ENCODE measurements around the gene EVA1C. TPM values are rescaled to one million over a fixed set of nuclear protein-coding genes. Genes with fewer than 3 reads are reported as not detected.
"Not testable (repeated sequence)": the region's sequence is repeated elsewhere in the genome, so short reads cannot be mapped to it uniquely, and the experiment has no call there.

Gene EVA1C, protein sequence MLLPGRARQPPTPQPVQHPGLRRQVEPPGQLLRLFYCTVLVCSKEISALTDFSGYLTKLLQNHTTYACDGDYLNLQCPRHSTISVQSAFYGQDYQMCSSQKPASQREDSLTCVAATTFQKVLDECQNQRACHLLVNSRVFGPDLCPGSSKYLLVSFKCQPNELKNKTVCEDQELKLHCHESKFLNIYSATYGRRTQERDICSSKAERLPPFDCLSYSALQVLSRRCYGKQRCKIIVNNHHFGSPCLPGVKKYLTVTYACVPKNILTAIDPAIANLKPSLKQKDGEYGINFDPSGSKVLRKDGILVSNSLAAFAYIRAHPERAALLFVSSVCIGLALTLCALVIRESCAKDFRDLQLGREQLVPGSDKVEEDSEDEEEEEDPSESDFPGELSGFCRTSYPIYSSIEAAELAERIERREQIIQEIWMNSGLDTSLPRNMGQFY
- polyA plus RNA-seq (ENCODE audit: insufficient read length in 4 of 4), result 1 to 10 TPM; 2.0 to 4.8 (median 3.4) TPM

GRCh38 chr21:32412162-32413014, at the start of gene EVA1C:
EVA1C (plus strand) TSS chr21:32412706; CDS start chr21:32412854, 148 bp downstream.
- DNase-seq (ENCODE audit: low read depth in 4 of 4, low spot score in 2 of 4), result no peak

- no peak for DNase-seq (ENCODE audit: low read depth in 4 of 4, low spot score in 2 of 4)
Observed at GRCh38 chr21:32364387-32364786, 48.1 kb upstream of the EVA1C start.

DNA sequence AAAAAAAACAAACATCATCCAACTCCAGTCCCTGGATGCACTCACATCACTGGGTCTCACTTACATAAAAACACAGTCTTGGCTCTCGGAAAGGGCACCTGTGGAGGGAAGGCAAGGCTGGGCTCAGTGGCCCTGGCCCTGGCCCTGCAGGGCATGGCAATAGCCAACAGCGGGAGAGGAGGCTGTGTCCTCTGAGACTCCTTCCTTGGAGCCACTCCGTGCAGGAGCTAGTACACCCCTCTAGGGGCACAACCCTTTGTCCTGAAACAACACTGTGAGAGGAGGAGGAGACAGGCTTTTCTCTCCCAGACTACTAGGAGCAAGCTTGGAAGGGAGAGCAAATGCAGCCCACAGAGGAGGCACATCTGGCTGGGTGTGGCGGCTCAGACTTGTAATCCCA, 47.7 kb upstream of the EVA1C start:
- DNase-seq (ENCODE audit: low read depth in 4 of 4, low spot score in 2 of 4), result no peak

GRCh38 chr21:32366191-32366590, 46.3 kb upstream of the EVA1C start:
- no peak for DNase-seq (ENCODE audit: low read depth in 4 of 4, low spot score in 2 of 4)

GRCh38 chr21:32367158-32367557, 45.3 kb upstream of the EVA1C start:
- DNase-seq (ENCODE audit: low read depth in 4 of 4, low spot score in 2 of 4), result no peak

- no peak for DNase-seq (ENCODE audit: low read depth in 4 of 4, low spot score in 2 of 4)
Observed at GRCh38 chr21:32368386-32368785, 44.1 kb upstream of the EVA1C start.

DNA sequence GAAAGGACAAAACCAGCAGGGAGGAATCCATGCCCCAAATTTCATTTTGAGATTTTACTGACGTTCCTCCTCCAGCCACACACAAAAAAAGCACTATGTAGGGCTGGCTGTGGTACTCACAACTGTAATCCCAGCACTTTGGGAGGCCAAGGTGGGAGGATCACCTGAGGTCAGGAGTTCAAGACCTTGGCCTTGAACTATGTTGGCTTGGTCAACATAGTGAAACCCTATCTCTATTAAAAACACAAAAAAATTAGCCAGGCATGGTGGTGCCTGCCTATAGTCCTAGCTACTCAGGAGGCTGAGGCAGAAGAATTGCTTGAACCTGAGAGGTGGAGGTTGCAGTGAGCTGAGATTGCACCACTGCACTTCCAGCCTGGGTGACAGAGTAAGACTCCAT, 43.5 kb upstream of the EVA1C start:
- not testable (repeated sequence) for DNase-seq (ENCODE audit: low read depth in 4 of 4, low spot score in 2 of 4)

- DNase-seq (ENCODE audit: low read depth in 4 of 4, low spot score in 2 of 4), result no peak
Observed at GRCh38 chr21:32370998-32371766, 41.3 kb upstream of the EVA1C start.

DNA sequence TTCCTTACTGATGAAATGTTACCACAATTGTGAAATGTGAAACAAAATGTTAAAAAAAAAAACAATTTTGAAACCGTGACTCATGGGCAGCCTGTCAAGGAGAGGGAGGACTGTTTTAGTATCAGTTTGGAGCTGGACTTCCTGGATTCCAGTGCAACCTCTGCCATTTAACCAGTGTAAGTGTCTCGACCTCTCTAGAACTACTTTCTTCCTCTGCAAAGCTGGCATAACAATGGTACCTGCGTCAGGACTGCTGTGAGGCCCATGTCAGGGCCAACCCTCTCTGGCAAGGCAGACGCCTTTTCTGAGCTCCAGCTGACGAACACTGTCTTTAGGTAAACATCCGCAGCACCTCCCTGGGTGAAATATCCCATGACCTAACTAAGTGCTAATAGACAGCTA, 40.6 kb upstream of the EVA1C start:
- no peak for DNase-seq (ENCODE audit: low read depth in 4 of 4, low spot score in 2 of 4)

DNA sequence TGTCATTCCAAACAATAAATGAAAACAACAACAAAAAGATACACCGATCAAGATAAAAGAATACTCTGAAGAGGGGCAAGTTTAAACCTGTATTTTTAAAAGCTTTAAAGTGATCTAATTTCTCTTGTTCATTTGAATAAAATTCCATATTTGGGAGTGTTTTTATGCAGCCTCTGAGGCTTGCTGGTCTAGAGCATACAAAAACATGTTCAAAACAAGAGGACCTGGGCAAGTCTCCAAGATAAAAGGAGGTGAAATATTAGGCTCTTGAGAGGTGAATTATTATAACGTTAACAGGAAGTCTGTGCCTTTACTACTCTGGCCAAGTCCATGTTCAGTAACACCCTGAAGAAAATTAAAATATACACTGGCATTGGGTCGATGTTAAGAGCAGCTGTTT, 39.8 kb upstream of the EVA1C start:
- DNase-seq (ENCODE audit: low read depth in 4 of 4, low spot score in 2 of 4), result no peak

- DNase-seq (ENCODE audit: low read depth in 4 of 4, low spot score in 2 of 4), result no peak
Observed at GRCh38 chr21:32377506-32377905, 35.0 kb upstream of the EVA1C start.

DNA sequence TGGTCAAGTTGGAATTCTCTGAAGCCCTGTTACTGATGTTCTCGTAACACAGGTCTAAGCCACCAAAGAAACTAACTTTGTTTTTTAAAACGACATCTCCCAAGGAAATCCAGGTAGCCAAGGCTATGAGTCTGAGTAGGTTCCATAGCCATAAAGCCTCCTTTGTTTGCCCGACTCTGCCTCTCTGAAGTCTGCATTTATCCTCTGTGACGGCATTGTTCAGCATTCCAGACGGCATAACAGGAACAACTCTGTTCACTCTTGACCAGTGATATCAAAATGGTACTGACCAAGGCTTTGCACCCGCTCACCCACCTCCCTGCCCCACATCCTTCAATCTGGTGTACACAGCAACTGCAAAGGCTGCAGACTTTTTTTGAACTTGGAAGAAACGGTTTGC, 34.5 kb upstream of the EVA1C start:
- no peak for DNase-seq (ENCODE audit: low read depth in 4 of 4, low spot score in 2 of 4)

DNA sequence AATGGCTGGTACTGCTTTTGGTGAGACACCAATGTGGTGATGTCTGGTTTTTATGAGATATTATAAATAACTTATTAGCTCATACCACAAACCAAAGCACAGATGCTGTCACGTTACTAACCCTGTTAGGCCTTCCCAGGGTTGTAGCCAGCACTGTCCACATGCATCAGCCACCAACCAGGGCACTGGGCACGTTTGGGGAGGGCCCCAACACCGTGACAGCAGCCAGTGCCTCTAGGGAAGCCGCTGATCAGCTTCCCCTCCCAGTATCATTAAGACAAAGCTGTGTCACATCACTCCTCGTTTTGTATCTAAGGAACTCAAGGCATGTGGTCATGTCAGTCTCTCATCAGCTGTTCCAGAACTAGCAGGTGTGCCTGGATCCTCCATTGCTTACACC, 33.5 kb upstream of the EVA1C start:
- no peak for DNase-seq (ENCODE audit: low read depth in 4 of 4, low spot score in 2 of 4)

DNA sequence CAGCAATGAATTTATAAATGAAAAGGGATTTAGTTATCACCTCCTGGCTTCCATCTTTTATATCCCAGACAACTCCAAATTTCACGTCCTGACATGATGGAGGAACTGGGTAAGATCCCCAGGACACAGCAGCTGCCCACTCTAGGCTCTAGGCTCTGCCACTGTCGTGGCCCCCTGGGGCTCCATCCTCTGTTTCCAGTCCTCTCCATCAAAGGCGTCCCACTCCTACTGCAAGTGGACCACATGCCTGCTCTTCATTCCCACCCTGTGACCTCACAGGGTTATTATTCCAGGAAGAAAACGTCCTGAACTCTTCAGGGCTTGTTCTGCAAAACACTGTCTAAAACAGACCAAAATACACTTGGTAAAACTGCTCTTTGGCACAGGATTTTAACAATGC, 31.6 kb upstream of the EVA1C start:
- DNase-seq (ENCODE audit: low read depth in 4 of 4, low spot score in 2 of 4), result no peak

- no peak for DNase-seq (ENCODE audit: low read depth in 4 of 4, low spot score in 2 of 4)
Observed at GRCh38 chr21:32381571-32381970, 30.9 kb upstream of the EVA1C start.

- DNase-seq (ENCODE audit: low read depth in 4 of 4, low spot score in 2 of 4), result no peak
Observed at GRCh38 chr21:32382108-32382644, 30.3 kb upstream of the EVA1C start.

GRCh38 chr21:32383812-32384211, 28.7 kb upstream of the EVA1C start:
- no peak for DNase-seq (ENCODE audit: low read depth in 4 of 4, low spot score in 2 of 4)

DNA sequence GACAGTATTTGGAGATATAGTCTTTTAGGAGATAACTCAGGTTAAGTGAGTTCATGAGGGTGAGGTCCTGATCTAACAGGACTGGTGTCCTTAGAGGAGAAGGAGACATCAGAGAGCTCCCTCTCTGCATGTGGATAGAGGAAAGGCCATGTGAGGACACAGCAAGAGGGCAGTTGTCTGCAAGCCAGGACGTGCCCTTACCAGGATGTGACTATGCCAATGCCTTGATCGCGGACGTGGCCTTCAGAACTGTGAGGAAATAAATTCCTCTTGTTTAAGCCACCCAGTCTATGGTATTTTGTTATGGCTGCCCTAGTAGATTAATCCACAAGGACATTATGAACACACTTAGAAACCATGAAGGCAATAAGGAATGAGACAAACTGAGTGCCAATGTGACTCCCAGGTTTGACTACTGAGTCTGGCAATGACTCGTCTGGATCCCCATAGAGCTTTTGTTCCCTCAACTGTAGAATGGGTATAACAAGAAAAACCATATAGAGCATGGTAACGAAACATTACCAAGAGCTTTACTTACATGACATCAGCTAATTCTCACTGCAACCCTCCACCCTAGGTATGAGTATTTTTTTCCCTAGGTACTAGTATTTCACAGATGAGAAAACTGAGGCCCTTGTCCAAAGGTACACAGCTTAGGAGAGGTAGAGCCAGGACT, 26.2 kb upstream of the EVA1C start:
- no peak for DNase-seq (ENCODE audit: low read depth in 4 of 4, low spot score in 2 of 4)

DNA sequence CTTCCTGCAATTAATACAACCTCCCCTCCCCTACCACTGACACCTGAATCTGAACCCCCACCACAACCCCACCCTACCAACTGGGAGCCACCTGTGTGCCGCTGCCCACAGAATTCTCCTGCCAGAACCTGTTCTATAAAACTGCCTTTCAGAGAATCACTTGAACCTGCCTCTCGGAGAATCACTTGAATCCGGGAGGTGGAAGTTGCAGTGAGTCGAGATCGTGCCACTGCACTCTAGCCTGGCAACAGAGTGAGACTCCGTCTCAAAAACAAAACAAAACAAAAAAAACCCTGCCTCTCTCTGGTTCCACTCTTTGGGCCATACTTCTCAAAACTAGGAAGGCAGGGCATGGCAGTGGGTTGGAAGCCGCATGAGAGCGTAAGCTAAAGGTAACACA, 25.4 kb upstream of the EVA1C start:
- no peak for DNase-seq (ENCODE audit: low read depth in 4 of 4, low spot score in 2 of 4)

DNA sequence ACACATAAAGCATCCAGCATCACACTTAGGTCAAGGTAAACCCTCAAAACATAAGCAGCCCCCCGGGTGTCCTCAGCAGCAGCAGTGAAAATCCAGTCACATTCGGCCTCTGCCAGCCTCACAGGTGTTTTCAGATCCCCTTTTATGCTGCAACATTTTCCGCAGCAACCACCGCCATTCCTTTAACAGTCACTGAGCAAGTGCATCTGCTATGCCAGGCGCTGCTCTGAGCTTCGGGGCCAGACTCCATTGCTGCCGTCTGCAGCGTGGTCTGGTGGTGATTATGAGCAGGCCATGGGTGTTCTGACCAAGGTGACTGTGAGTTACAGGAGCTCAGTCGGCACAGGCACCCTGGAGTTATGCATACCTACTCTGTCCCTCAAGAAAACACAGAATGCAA, 24.2 kb upstream of the EVA1C start:
- DNase-seq (ENCODE audit: low read depth in 4 of 4, low spot score in 2 of 4), result no peak

Measured in left renal cortex interstitium (tissue), 4 donors.